Calu3 (cell line): ENCODE measurements around the gene FFAR2. TPM values are rescaled to one million over a fixed set of nuclear protein-coding genes. Genes with fewer than 3 reads are reported as not detected.
"Not testable (repeated sequence)": the region's sequence is repeated elsewhere in the genome, so short reads cannot be mapped to it uniquely, and the experiment has no call there.

Experiments
- BruUV-seq: library from RNA; stranded (reverse); fragments of 400-500 nt; replicated peaks from 2 replicates; lab custom pipeline; 2021; lab: Mats Ljungman, UMichigan
- CTCF ChIA-PET: fragments of 300-600 bp; sonication (Branson Sonifier 250); formaldehyde crosslinking; loops from one replicate; lab custom pipeline; 2022; ENCODE audit warnings: antibody characterized with exemption; lab: Charles Lee
- DNase-seq: peaks from one replicate; pipeline ENCODE4 v3.0.0; 2022
- H3K27ac Mint-ChIP-seq: one replicate; pipeline ENCODE4 v1.8.0; 2022; ENCODE audit warnings: mixed read lengths; ENCODE audit not compliant: unreplicated experiment
- H3K27me3 Mint-ChIP-seq: one replicate; pipeline ENCODE4 v1.8.0; 2022; ENCODE audit warnings: mixed read lengths; ENCODE audit not compliant: unreplicated experiment
- H3K36me3 Mint-ChIP-seq: one replicate; pipeline ENCODE4 v1.8.0; 2022; ENCODE audit warnings: mild to moderate bottlenecking, moderate library complexity, mixed read lengths; ENCODE audit not compliant: insufficient read depth, unreplicated experiment
- H3K4me1 Mint-ChIP-seq: one replicate; pipeline ENCODE4 v1.8.0; 2022; ENCODE audit warnings: mild to moderate bottlenecking, low read depth, mixed read lengths; ENCODE audit not compliant: unreplicated experiment
- H3K4me3 Mint-ChIP-seq: one replicate; pipeline ENCODE4 v1.8.0; 2022; ENCODE audit warnings: mild to moderate bottlenecking, low read depth, moderate library complexity, mixed read lengths; ENCODE audit not compliant: unreplicated experiment
- H3K9me3 Mint-ChIP-seq: one replicate; pipeline ENCODE4 v1.8.0; 2022; ENCODE audit warnings: low read depth, mixed read lengths; ENCODE audit not compliant: unreplicated experiment
- intact Hi-C: fragments of 100-400 bp; cut with micrococcal nuclease; formaldehyde crosslinking; loops from one replicate; pipeline ENCODE4 v1.10.0; 2022; ENCODE audit not compliant: unreplicated experiment
- total RNA-seq: library from RNA; stranded (reverse); gene quantifications from 2 replicates; pipeline ENCODE4 v1.2.3, GENCODE V29; 2022
- TF ChIP-seq, protein P1 (sequence below): fragments of 200-600 bp; IDR thresholded peaks from one replicate; pipeline ENCODE4 v1.8.0; 2022; ENCODE audit warnings: antibody characterized with exemption; ENCODE audit not compliant: unreplicated experiment

The FFAR2 gene
- total RNA-seq, 1 experiment from 2014 or later: not detected

DNA sequence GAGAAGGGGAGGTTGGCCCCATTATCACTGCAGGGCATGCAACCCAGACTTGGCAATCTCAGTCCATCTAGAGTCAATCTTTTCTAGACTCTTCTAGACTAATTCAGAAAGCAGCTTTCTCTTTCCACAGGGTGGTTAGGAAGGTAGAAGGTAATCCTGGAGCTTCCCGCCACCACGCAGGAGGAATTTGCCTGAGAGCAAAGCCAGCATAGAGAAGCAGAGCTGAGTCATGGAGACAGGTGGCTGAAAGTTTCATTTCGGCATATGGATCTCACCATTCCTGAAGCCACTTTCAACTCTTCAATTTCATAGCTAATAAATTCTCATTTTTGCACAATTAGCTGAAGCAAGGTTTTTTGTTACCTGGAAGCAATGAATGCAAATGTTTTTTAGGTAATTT is 29.0 kb upstream of the FFAR2 start:
- H3K36me3 Mint-ChIP-seq: no peaks in the 10 kb centered on the region
- H3K4me3 Mint-ChIP-seq: no peak overlapping the region
- TF ChIP-seq, protein P1, sequence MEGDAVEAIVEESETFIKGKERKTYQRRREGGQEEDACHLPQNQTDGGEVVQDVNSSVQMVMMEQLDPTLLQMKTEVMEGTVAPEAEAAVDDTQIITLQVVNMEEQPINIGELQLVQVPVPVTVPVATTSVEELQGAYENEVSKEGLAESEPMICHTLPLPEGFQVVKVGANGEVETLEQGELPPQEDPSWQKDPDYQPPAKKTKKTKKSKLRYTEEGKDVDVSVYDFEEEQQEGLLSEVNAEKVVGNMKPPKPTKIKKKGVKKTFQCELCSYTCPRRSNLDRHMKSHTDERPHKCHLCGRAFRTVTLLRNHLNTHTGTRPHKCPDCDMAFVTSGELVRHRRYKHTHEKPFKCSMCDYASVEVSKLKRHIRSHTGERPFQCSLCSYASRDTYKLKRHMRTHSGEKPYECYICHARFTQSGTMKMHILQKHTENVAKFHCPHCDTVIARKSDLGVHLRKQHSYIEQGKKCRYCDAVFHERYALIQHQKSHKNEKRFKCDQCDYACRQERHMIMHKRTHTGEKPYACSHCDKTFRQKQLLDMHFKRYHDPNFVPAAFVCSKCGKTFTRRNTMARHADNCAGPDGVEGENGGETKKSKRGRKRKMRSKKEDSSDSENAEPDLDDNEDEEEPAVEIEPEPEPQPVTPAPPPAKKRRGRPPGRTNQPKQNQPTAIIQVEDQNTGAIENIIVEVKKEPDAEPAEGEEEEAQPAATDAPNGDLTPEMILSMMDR: no peak
- H3K9me3 Mint-ChIP-seq: no peaks in the 10 kb centered on the region
- CTCF ChIA-PET: interaction anchor here (0.7 kb wide), 1 partner anchor 51 kb away, joined by 3 read pairs; no protein-coding TSS in a partner anchor
- peaks cover 57% of the 10 kb centered on the region for H3K27me3 Mint-ChIP-seq
- H3K27ac Mint-ChIP-seq: no peak overlapping the region
- H3K4me1 Mint-ChIP-seq: peaks cover 9% of the 10 kb centered on the region
- BruUV-seq: no TSS peak
- intact Hi-C loops: no loop called here
- DNase-seq: no peak

DNA sequence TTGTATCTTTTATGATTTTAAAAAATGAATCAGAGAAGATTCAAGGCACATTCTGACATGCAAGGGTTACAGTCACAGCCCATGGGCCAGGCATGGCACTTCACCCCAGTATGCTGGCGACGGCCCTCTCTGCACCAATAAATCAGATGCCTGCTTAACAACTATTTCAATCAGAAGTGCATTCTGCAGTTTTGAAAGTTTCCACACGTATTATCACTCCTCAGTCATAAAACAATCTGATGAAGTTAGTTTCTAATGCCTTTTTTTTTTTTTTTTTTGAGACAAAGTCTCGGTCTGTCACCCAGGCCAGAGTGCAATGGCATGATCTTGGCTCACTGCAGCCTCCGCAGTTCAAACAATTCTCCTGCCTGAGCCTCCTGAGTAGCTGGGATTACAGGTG is 28.3 kb upstream of the FFAR2 start:
- TF ChIP-seq, protein P1: no peak
- peaks cover 57% of the 10 kb centered on the region for H3K27me3 Mint-ChIP-seq
- CTCF ChIA-PET: interaction anchor here (0.5 to 1.5 kb wide), 7 partner anchors 29 to 75 kb away, joined by 3 to 24 read pairs (median 4); partner anchors contain the start of gene FFAR2
- peaks cover 9% of the 10 kb centered on the region for H3K4me1 Mint-ChIP-seq
- BruUV-seq: no TSS peak
- no peak overlapping the region for H3K4me3 Mint-ChIP-seq
- peak overlapping the region; percentile 62 for H3K27ac Mint-ChIP-seq
- DNase-seq: no peak
- intact Hi-C loops: loop anchor here (2.0 kb wide), 1 partner anchor 49 kb away; no protein-coding TSS in a partner anchor
- H3K36me3 Mint-ChIP-seq: no peaks in the 10 kb centered on the region
- no peaks in the 10 kb centered on the region for H3K9me3 Mint-ChIP-seq

DNA sequence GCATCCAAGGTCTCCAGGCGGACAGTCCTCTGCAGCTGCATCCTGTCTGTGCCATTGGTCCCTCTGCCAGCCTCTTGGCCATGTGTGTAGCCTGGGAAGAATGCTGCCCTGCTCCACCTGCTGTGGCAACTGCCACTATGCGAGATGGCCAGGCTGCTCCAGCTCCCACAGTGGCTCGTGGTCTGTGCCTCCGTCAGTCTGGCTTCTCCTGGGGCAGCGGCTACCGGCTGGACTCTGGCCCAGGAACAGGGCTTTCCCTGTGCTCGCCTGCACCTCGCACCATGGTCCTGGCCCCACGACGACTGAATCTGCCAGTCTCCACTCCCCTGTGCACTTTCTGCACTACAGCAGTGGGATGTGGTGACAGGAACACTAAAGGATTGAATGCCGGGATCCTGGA is 26.7 kb upstream of the FFAR2 start:
- Mint-ChIP-seq H3K4me1 (peaks cover 9% of the 10 kb centered on the region), H3K36me3 (no peaks in the 10 kb centered on the region), H3K9me3 (no peaks in the 10 kb centered on the region), H3K27me3 (peaks cover 54% of the 10 kb centered on the region), H3K4me3 (no peak overlapping the region), H3K27ac (no peak overlapping the region)
- TF ChIP-seq, protein P1: no peak
- DNase-seq: no peak
- intact Hi-C loops: loop anchor here (2.0 kb wide), 1 partner anchor 47 kb away; no protein-coding TSS in a partner anchor
- CTCF ChIA-PET: interaction anchor here (0.5 to 1.4 kb wide), 2 partner anchors 25 to 47 kb away, joined by 3 to 24 read pairs; no protein-coding TSS in a partner anchor
- no TSS peak for BruUV-seq

DNA sequence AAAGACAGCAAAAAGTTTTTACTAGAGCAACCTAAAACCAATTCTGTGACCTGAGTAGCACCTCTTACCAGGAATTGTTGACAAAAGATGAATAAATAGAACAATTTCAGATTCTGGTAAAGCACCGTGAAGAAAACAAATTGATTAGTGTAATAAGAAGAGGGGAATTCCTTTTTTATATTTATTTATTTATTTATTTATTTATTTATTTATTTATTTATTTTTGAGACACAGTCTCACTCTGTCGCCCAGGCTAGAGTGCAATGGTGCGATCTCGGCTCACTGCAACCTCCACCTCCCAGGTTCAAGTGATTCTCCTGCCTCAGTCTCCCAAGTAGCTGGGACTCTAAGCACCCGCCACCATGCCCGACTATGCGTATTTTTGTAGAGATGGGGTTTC is 24.7 kb upstream of the FFAR2 start:
- H3K36me3 Mint-ChIP-seq, H3K4me1 Mint-ChIP-seq, intact Hi-C loops, DNase-seq, BruUV-seq, CTCF ChIA-PET, H3K4me3 Mint-ChIP-seq, H3K27ac Mint-ChIP-seq, H3K9me3 Mint-ChIP-seq: not testable (repeated sequence)
- H3K27me3 Mint-ChIP-seq: peaks cover 34% of the 10 kb centered on the region

DNA sequence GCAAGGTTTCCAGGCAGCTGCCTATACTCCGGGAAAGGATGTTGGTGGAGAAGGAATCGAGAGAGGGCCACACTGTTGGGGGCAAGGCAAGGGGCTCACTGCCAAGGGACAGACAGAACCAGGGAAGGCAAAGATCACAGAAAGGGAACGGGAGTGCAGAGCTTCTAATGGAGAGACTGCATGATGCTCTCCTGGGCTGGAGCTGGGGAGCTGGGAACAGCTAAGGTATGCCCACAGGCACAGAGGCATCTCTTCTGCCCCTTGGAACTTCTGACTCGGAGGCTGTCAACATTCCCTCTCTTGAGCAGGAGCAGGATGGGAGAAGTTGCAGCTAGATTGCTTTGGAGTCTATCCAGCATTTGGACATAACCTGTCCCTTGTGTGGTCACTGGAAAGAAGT is 22.4 kb upstream of the FFAR2 start:
- Mint-ChIP-seq H3K27ac (no peak overlapping the region), H3K4me3 (no peak overlapping the region), H3K4me1 (peaks cover under 1% of the 10 kb centered on the region), H3K27me3 (peaks cover 49% of the 10 kb centered on the region), H3K9me3 (no peaks in the 10 kb centered on the region), H3K36me3 (no peaks in the 10 kb centered on the region)
- DNase-seq: no peak
- TF ChIP-seq, protein P1: no peak
- intact Hi-C loops: no loop called here
- CTCF ChIA-PET: interaction anchor here (0.6 kb wide), 1 partner anchor 61 kb away, joined by 3 read pairs; no protein-coding TSS in a partner anchor
- BruUV-seq: no TSS peak
